ENCODE measurements around the gene HNRNPUL1.

Gene HNRNPUL1

GRCh38 chr19:41353466-41354342, 89.5 kb downstream of the HNRNPUL1 start, which contains the start of gene TGFB1:
TGFB1 (minus strand) TSS chr19:41353922; CDS start chr19:41353044, 878 bp downstream.
- DNase-seq (ENCODE audit: low read depth), result no peak

- DNase-seq (ENCODE audit: low read depth), result no peak
These were observed 90.3 kb downstream of the HNRNPUL1 start for GRCh38 chr19:41354343-41354953.

- no peak for DNase-seq (ENCODE audit: low read depth)
These were observed 90.9 kb downstream of the HNRNPUL1 start for GRCh38 chr19:41355035-41355434.

- no peak for DNase-seq (ENCODE audit: low read depth)
These were observed 91.6 kb downstream of the HNRNPUL1 start for GRCh38 chr19:41355802-41356201.

GRCh38 chr19:41356984-41357739, 93.0 kb downstream of the HNRNPUL1 start:
- no peak for DNase-seq (ENCODE audit: low read depth)

Measured in GM04503 (cell line).